K562 (cell line): ENCODE measurements around the gene COG2. TPM values are rescaled to one million over a fixed set of nuclear protein-coding genes. Genes with fewer than 3 reads are reported as not detected.

Experiments
- ADNP ChIP-seq: fragments of 200-800 bp; sonication (Bioruptor generic); IDR thresholded peaks from 2 replicates; pipeline ENCODE4 v1.6.1; 2016; ENCODE audit warnings: missing genetic modification characterization, missing compliant biosample characterization
- DMBX1 ChIP-seq: fragments of 250-450 bp; sonication (Bioruptor Pico); IDR thresholded peaks from 2 replicates; pipeline ENCODE4 v1.8.0; 2022; ENCODE audit warnings: inconsistent platforms, mild to moderate bottlenecking, moderate library complexity, borderline replicate concordance
- HNRNPH1 ChIP-seq: fragments of 200-400 bp; formaldehyde crosslinking; optimal IDR thresholded peaks from 2 replicates; pipeline ENCODE3; 2017; ENCODE audit warnings: low read depth, mild to moderate bottlenecking, low read length, moderate library complexity
- KAT7 ChIP-seq: sonication (generic); formaldehyde crosslinking; IDR thresholded peaks from 2 replicates; pipeline ENCODE4 v1.8.0; 2022; ENCODE audit warnings: missing genetic modification reagents, mild to moderate bottlenecking, borderline replicate concordance
- KDM5B ChIP-seq: fragments of 200-600 bp; sonication (generic); IDR thresholded peaks from 2 replicates; pipeline ENCODE4 v1.6.1; 2012; ENCODE audit warnings: low read depth, mild to moderate bottlenecking, moderate library complexity, low read length, control low read depth, inconsistent platforms; ENCODE audit not compliant: insufficient replicate concordance
- NFXL1 ChIP-seq: fragments of 450-650 bp; formaldehyde crosslinking; IDR thresholded peaks from 2 replicates; pipeline ENCODE4 v1.4.0; 2021; ENCODE audit warnings: mild to moderate bottlenecking
- NR1H2 ChIP-seq: sonication (generic); formaldehyde crosslinking; IDR thresholded peaks from 2 replicates; pipeline ENCODE4 v1.4.0; 2020; ENCODE audit warnings: mild to moderate bottlenecking, missing genetic modification reagents
- NR2C2 ChIP-seq, 2 experiments: fragments of 200-800 bp in 1 of 2; sonication (Bioruptor generic) in 1 of 2; sonication (generic) in 1 of 2; formaldehyde crosslinking in 1 of 2; IDR thresholded peaks; 2 replicates each; pipeline versions ENCODE4 v1.6.1 to v1.8.0; 2016 to 2022; ENCODE audit warnings: mild to moderate bottlenecking in 1 of 2, missing compliant biosample characterization in 1 of 2, missing genetic modification characterization in 1 of 2, missing genetic modification reagents in 1 of 2
- PTRF ChIP-seq: fragments of 450-650 bp; IDR thresholded peaks from 2 replicates; pipeline ENCODE4 v1.6.1; 2016; ENCODE audit warnings: mild to moderate bottlenecking, missing genetic modification characterization, missing compliant biosample characterization
- SMAD4 ChIP-seq: fragments of 250-450 bp; sonication (Bioruptor Pico); conservative IDR thresholded peaks from 2 replicates; pipeline ENCODE4 v1.8.0; 2021; ENCODE audit warnings: inconsistent platforms, mild to moderate bottlenecking, moderate library complexity
- TAF7 ChIP-seq: fragments of 450-650 bp; IDR thresholded peaks from 2 replicates; pipeline ENCODE4 v1.6.1; 2016; ENCODE audit warnings: missing genetic modification characterization, missing compliant biosample characterization
- TARDBP ChIP-seq: fragments of 450-650 bp; IDR thresholded peaks from 2 replicates; pipeline ENCODE4 v1.6.1; 2016
- TCF3 ChIP-seq: sonication (generic); formaldehyde crosslinking; IDR thresholded peaks from 2 replicates; pipeline ENCODE4 v1.4.0; 2020; ENCODE audit warnings: mild to moderate bottlenecking, missing genetic modification reagents
- TFAM ChIP-seq: fragments of 250-450 bp; sonication (Bioruptor Pico); conservative IDR thresholded peaks from 2 replicates; pipeline ENCODE4 v1.5.0; 2021; ENCODE audit warnings: mild to moderate bottlenecking, moderate library complexity
- WHSC1 ChIP-seq: IDR thresholded peaks from one replicate; pipeline ENCODE4 v1.6.1; 2012; ENCODE audit warnings: low read length, control low read depth, inconsistent platforms
- ZNF324 ChIP-seq: fragments of 250-450 bp; sonication (Bioruptor Pico); IDR thresholded peaks from 2 replicates; pipeline ENCODE4 v1.4.0; 2020; ENCODE audit warnings: mild to moderate bottlenecking
- polyA plus RNA-seq, 8 experiments: library from polyadenylated mRNA; depleted of rRNA in 4 of 8; stranded (reverse) in 5 of 8; unstranded in 3 of 8; fragments of >200 nt; fragmentation: Nextera tagmentation in 2 of 8; fragmentation: Illumina TruSeq in 1 of 8; extraction: Ambion mirVana in 2 of 8; extraction: Trizol in 1 of 8; gene quantifications; 2 replicates each; pipeline versions ENCODE4 v1.2.1 to v1.2.3, GENCODE V29; 2011 to 2014; ENCODE audit warnings: inconsistent platforms in 1 of 8, missing spikeins in 1 of 8
- total RNA-seq, 7 experiments: library from RNA; depleted of rRNA in 6 of 7; stranded (reverse); fragments of >200 nt in 6 of 7; fragmentation: Illumina TruSeq in 2 of 7; extraction: Trizol in 2 of 7; gene quantifications; 2 replicates each; pipeline versions ENCODE4 v1.2.1 to v1.2.3, GENCODE V29; 2011 to 2021; ENCODE audit warnings: low replicate concordance in 1 of 7
- TF ChIP-seq, protein P1 (sequence below): fragments of 250-450 bp; sonication (Bioruptor Pico); IDR thresholded peaks from 2 replicates; pipeline ENCODE4 v1.5.0; 2021
- TF ChIP-seq, protein P2 (sequence below): conservative IDR thresholded peaks from 2 replicates; pipeline ENCODE4 v1.6.1; 2011; ENCODE audit warnings: low read depth, mild to moderate bottlenecking, low read length; ENCODE audit not compliant: control insufficient read depth
- TF ChIP-seq, protein P3 (sequence below), 3 experiments: IDR thresholded peaks in 2 of 3; conservative IDR thresholded peaks in 1 of 3; 2 replicates each; pipeline ENCODE4 v1.5.1; 2011 to 2012; ENCODE audit warnings: low read length in 3 of 3, mild to moderate bottlenecking in 3 of 3, control low read depth in 2 of 3, improper control_type of control experiment in 1 of 3, inconsistent platforms in 1 of 3, low read depth in 1 of 3, mixed read lengths in 1 of 3, moderate library complexity in 1 of 3; ENCODE audit not compliant: insufficient read depth in 2 of 3

COG2 gene
- total and polyA plus RNA-seq, 9 of the 15 experiments (the other 6 are each of a cell fraction or from before 2014, with no cell fraction given): 22.0 to 51.7 (median 33.3) TPM

DNA sequence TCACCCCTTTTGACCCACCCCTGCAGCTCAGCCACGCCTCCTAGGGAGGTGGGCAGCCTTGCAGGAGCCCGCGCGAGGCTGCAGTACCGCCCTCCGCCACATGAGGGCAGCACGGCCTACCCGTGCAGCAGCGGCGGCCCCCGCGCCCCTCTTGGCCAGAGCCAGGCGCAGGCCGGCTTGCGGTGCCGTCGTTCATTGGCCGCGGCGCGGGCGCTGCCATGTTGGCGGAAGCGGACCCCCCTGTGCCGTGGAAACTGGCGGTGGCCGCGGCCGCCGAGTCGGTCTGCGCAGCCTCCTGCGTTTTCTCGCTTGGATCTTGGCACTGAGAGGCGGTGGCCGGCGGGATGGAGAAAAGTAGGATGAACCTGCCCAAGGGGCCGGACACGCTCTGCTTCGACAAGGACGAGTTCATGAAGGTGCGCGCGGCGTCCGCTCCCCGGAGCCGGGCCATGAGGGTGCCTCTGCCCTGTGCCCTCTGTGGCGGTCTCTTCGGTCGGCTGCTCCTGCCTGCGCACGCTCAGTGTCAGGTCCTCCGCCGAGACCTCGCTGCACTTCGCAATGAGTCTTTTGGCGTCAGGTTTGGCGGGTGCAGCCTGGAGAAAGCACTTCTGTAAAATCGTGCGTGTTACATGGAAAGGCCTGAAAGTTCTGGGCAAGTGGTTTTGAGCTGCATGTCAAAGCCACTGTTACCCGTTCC, at the start of gene COG2 (continued):
- TF ChIP-seq HNRNPH1 (no peak), SMAD4 (CRISPR knock-in tag) (peak; percentile 50; the same call in 1 of the 2 replicates), DMBX1 (CRISPR knock-in tag) (peak; percentile 20; the same call in 1 of the 2 replicates), ADNP (tag) (no peak), NR1H2 (0 out of 2 replicates have a peak, but pooled peaks have one; percentile 77), PTRF (no peak), NFXL1 (CRISPR knock-in tag) (no peak), TCF3 (CRISPR knock-in tag) (peak; percentile 42; the same call in 1 of the 2 replicates), ZNF324 (no peak), NR2C2 (CRISPR knock-in tag; IDR thresholded peaks at IDR 0.05) (peak; percentile 68; the same call in 1 of the 2 replicates), NR2C2 (tag; IDR thresholded peaks at IDR 0.05) (peak; percentile 93), TAF7 (tag) (peak; percentile 67), TARDBP (0 out of 2 replicates have a peak, but pooled peaks have one; percentile 23), WHSC1 (no peak), KDM5B (peak; percentile 86), KAT7 (CRISPR knock-in tag) (peak; percentile 97; the same call in 1 of the 2 replicates), TFAM (no peak)
- TF ChIP-seq, protein P1, sequence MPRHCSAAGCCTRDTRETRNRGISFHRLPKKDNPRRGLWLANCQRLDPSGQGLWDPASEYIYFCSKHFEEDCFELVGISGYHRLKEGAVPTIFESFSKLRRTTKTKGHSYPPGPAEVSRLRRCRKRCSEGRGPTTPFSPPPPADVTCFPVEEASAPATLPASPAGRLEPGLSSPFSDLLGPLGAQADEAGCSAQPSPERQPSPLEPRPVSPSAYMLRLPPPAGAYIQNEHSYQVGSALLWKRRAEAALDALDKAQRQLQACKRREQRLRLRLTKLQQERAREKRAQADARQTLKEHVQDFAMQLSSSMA (CRISPR knock-in tag): no peak
- TF ChIP-seq, protein P2, sequence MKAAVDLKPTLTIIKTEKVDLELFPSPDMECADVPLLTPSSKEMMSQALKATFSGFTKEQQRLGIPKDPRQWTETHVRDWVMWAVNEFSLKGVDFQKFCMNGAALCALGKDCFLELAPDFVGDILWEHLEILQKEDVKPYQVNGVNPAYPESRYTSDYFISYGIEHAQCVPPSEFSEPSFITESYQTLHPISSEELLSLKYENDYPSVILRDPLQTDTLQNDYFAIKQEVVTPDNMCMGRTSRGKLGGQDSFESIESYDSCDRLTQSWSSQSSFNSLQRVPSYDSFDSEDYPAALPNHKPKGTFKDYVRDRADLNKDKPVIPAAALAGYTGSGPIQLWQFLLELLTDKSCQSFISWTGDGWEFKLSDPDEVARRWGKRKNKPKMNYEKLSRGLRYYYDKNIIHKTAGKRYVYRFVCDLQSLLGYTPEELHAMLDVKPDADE: peak; percentile 72; the same call in 1 of the 2 replicates
- TF ChIP-seq, protein P3, sequence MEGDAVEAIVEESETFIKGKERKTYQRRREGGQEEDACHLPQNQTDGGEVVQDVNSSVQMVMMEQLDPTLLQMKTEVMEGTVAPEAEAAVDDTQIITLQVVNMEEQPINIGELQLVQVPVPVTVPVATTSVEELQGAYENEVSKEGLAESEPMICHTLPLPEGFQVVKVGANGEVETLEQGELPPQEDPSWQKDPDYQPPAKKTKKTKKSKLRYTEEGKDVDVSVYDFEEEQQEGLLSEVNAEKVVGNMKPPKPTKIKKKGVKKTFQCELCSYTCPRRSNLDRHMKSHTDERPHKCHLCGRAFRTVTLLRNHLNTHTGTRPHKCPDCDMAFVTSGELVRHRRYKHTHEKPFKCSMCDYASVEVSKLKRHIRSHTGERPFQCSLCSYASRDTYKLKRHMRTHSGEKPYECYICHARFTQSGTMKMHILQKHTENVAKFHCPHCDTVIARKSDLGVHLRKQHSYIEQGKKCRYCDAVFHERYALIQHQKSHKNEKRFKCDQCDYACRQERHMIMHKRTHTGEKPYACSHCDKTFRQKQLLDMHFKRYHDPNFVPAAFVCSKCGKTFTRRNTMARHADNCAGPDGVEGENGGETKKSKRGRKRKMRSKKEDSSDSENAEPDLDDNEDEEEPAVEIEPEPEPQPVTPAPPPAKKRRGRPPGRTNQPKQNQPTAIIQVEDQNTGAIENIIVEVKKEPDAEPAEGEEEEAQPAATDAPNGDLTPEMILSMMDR (IDR thresholded peaks at IDR 0.05 in 2 of 3, conservative IDR thresholded peaks at IDR 0.05 in 1 of 3; ENCODE audit: insufficient read depth in 2 of 3, low read depth in 1 of 3, low read length in 3 of 3): peak; percentile 97 to 99 (median 99)
